BE2C (cell line): ENCODE results near the gene PSMD7.
A peak's percentile ranks its signal among the peaks of the same experiment; 100 is the strongest.
"Not testable (repeated sequence)": the region's sequence is repeated elsewhere in the genome, so short reads cannot be mapped to it uniquely, and the experiment has no call there.

Experiments
- DNase-seq: peaks from one replicate; pipeline ENCODE4 v3.0.0-alpha.2; 2020
- H3K27me3 ChIP-seq: fragments of 250-450 bp; sonication (Bioruptor Pico); 2 replicates; pipeline ENCODE4 v1.5.1; 2020; ENCODE audit warnings: mild to moderate bottlenecking
- H3K36me3 ChIP-seq: fragments of 250-450 bp; sonication (Bioruptor Pico); 2 replicates; pipeline ENCODE4 v1.5.1; 2020; ENCODE audit warnings: mild to moderate bottlenecking
- H3K4me1 ChIP-seq: fragments of 250-450 bp; sonication (Bioruptor Pico); 2 replicates; pipeline ENCODE4 v1.5.1; 2020
- H3K4me3 ChIP-seq: 2 replicates; pipeline ENCODE4 v1.5.1; 2011; ENCODE audit warnings: low read depth, low read length
- H3K9me3 ChIP-seq: fragments of 250-450 bp; sonication (Bioruptor Pico); 2 replicates; pipeline ENCODE4 v1.5.1; 2020
- TF ChIP-seq, protein P1 (sequence below): IDR thresholded peaks from 2 replicates; pipeline ENCODE4 v1.5.1; 2012; ENCODE audit warnings: mild to moderate bottlenecking, low read depth, low read length

Gene PSMD7

DNA sequence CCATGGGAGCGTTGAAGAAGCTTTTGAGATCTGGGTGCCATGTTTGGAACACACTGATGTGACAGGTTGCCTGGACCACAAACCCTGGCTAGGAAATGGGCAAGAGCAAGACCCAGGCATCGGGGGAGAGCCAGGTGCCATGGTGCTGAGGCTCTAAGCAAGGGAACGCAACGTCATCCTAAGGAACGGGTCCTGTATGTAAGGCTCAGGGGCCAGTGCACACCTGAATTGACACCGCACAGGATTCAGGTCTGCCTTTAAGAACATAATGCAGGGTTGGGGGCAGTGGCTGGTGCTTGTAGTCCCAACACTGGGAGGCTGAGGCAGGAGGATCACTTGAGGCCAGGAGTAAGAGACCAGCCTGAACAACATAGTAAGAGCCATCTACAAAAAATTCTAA is 10.8 kb downstream of the PSMD7 start:
- H3K9me3 ChIP-seq: no peaks in the 10 kb centered on the region
- DNase-seq: no peak
- TF ChIP-seq, protein P1, sequence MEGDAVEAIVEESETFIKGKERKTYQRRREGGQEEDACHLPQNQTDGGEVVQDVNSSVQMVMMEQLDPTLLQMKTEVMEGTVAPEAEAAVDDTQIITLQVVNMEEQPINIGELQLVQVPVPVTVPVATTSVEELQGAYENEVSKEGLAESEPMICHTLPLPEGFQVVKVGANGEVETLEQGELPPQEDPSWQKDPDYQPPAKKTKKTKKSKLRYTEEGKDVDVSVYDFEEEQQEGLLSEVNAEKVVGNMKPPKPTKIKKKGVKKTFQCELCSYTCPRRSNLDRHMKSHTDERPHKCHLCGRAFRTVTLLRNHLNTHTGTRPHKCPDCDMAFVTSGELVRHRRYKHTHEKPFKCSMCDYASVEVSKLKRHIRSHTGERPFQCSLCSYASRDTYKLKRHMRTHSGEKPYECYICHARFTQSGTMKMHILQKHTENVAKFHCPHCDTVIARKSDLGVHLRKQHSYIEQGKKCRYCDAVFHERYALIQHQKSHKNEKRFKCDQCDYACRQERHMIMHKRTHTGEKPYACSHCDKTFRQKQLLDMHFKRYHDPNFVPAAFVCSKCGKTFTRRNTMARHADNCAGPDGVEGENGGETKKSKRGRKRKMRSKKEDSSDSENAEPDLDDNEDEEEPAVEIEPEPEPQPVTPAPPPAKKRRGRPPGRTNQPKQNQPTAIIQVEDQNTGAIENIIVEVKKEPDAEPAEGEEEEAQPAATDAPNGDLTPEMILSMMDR: no peak
- no peak overlapping the region for H3K4me3 ChIP-seq
- peaks cover 47% of the 10 kb centered on the region for H3K36me3 ChIP-seq
- no peaks in the 10 kb centered on the region for H3K27me3 ChIP-seq
- no peaks in the 10 kb centered on the region for H3K4me1 ChIP-seq

DNA sequence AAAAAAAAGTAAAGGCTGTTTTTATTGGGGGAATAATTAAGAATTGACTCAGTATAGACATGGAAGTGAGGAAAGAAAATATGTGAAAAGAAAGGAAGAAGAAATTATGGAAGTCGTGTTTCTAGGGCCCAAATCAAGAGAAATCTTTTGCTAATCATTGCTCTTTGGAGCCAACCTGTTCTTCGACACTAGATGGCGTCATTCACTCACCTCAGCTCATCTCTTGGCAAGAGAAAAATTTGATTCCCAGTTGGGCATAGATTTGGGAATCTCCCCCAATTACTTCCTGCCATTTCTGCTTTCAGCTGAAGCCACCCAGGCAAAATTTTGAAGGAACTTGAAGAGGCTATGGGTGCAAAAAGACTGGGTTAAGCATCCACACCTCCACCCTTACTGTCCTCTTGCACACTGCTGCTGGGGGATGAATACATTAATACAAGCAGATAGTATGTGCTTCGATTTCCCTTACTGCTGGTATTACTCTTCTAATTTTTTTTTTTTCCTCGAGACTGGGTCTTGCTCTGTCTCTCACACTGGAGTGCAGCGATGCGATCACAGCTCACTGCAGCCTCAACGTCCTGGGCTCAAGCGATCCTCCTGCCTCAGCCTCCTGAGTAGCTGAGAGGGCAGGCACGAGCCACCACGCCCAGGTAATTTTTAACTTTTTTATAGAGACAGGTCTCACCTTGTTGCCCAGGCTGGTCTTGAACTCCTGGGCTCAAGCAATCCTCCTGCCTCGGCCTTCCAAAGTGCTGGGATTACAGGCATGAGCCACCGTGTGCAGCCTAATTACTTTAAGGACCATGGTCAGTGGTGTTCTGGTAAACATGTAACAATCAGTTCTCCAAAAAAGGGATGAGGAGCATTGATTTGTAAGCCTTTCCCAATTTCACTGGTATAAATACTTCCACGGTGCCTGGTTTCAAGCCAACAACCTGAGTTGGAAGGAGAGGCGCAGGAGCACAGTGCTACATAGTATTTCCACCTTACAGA is 13.5 kb downstream of the PSMD7 start:
- peaks cover 20% of the 10 kb centered on the region for H3K36me3 ChIP-seq
- H3K9me3 ChIP-seq: no peaks in the 10 kb centered on the region
- no peak overlapping the region for H3K4me3 ChIP-seq
- H3K4me1 ChIP-seq: no peaks in the 10 kb centered on the region
- TF ChIP-seq, protein P1: peak; percentile 94
- no peaks in the 10 kb centered on the region for H3K27me3 ChIP-seq
- peak; percentile 38 for DNase-seq

DNA sequence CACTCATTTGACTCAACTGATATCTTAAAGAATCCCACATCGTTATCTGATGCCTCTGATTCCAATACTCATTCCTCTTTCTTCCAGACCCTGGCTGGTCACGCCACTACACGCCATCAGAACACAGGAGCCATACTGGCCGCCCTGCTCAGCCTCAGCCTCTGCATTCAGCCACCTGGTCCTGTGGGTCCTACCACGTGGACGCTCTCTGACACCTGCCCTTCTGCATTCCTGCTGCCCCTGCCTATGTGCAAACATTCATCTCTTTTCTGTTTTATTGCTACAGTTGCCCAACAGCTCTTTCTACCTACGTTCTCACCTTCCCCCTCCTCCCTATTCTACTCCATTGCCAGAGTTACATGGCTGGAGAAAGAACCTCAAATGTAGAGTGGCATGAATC is 18.4 kb downstream of the PSMD7 start:
- no peak for DNase-seq
- H3K4me1 ChIP-seq: no peaks in the 10 kb centered on the region
- no peak overlapping the region for H3K4me3 ChIP-seq
- H3K9me3 ChIP-seq: no peaks in the 10 kb centered on the region
- TF ChIP-seq, protein P1: no peak
- no peaks in the 10 kb centered on the region for H3K27me3 ChIP-seq
- no peaks in the 10 kb centered on the region for H3K36me3 ChIP-seq

DNA sequence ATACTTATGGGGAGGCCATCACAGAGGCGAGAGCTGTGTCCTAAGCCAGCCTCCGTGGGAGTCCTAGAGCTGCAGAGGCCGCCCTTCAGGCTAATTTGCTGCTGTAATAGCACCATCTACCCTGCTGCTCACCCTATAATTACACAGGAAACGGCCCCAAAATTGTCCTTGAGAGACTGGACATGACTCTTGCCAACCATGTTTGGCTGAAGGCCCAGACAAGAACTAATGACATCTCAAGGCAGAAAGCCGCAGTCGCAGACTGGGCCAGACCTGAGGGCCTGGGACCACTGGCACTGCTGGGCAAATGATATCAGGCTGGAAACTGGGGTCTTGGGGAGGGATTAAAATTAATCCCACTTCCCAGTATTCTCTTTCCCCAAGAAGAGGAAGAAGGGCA is 24.1 kb downstream of the PSMD7 start:
- Histone ChIP-seq H3K27me3 (no peaks in the 10 kb centered on the region), H3K9me3 (no peaks in the 10 kb centered on the region), H3K4me1 (no peaks in the 10 kb centered on the region), H3K36me3 (no peaks in the 10 kb centered on the region; the same call in 1 of the 2 replicates), H3K4me3 (no peak overlapping the region)
- DNase-seq: no peak
- TF ChIP-seq, protein P1: no peak

DNA sequence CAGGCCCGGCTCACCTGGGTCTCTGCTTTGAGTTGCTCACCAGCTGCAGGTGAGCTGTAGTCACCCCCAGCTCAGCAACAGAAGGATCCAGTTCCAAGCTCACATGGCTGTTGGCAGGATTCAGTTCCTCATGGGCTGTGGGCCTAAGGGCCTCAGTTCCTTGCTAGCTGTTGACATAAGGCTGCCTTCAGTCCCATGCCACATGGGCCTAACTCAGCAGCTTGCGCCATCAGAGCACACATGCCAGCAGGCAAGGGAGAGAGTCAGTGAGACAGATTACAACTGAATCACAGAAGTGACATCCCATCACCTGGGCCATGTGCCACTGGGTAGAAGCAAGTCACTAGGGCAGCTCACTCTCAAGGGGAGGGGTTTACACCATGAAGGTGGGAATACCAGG is 24.7 kb downstream of the PSMD7 start:
- no peak for DNase-seq
- H3K9me3 ChIP-seq: no peaks in the 10 kb centered on the region
- no peaks in the 10 kb centered on the region; the same call in 1 of the 2 replicates for H3K36me3 ChIP-seq
- no peaks in the 10 kb centered on the region for H3K4me1 ChIP-seq
- H3K4me3 ChIP-seq: no peak overlapping the region
- TF ChIP-seq, protein P1: no peak
- H3K27me3 ChIP-seq: no peaks in the 10 kb centered on the region

DNA sequence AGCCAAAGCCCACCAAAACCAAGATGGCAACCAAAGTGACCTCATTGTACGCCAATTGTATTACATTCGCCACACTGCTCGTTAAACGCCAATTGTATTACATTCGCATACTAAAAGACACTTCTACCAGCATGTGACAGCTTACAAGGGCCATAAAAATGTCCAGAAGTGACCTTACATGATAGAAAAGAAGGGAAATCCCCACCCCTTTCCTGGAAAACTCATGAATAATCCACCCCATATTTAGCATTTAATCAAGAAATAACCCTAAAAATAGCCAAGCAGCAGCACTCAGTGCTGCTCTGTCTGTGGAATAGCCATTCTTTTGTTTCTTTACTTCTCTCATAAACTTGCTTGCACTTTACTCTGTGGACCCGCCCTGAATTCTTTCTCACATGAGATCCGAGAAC is 25.7 kb downstream of the PSMD7 start:
- DNase-seq: no peak
- H3K4me1 ChIP-seq: no peaks in the 10 kb centered on the region
- TF ChIP-seq, protein P1: no peak
- no peaks in the 10 kb centered on the region for H3K9me3 ChIP-seq
- no peaks in the 10 kb centered on the region for H3K27me3 ChIP-seq
- no peaks in the 10 kb centered on the region; the same call in 1 of the 2 replicates for H3K36me3 ChIP-seq
- H3K4me3 ChIP-seq: no peak overlapping the region

DNA sequence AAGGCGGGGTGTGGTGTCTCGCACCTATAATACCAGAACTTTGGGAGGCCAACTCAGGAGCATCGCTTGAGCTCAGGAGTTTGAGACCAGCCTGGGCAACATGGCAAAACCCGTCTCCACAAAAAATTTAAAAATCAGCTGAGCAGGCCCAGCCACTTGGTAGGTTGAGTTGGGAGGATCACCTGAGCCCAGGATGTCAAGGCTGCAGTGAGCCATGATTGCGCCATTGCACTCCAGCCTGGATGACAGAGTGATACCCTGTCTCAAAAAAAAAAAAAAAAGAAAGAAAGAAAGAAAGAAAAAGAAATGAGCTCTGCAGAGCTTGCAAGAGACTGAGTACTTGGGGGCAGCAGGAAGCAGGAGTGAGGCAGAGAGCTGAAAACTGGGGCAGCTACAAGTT is 28.2 kb downstream of the PSMD7 start:
- not testable (repeated sequence) for H3K9me3 ChIP-seq, H3K27me3 ChIP-seq, DNase-seq, H3K4me3 ChIP-seq, H3K36me3 ChIP-seq, H3K4me1 ChIP-seq
